ENCODE results near the gene TMPRSS3.
"Not testable (repeated sequence)": the region's sequence is repeated elsewhere in the genome, so short reads cannot be mapped to it uniquely, and the experiment has no call there.

TMPRSS3 gene

DNA sequence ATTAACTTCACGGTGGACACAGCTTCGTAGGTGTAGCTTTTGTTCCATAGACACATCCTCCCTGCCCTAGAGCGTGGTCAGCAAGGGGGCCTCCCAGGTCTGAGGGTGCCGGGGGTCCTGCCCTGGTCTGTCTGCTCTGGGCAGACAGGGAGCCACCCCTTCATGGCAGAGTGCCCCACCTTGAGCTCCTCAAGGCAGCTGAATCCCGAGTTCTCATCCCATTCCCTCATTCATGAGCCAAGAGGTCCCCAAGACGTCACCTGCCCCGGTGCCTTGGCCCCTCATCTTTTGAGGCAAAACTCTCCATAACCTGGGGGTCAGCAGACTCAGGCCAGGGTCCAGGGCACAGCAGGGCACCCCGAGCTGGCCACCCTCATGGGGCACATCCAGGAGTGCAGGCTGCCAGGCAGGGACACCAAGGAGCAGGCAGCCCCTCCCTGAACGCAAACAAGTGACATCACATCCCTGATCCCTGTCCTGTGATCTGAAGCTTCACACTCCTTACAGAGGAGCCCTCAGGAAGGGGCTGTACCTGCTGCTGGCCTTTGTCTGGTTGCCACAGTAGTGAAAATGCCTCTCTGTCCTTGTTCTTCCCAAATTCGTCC is 31.1 kb upstream of the TMPRSS3 start:
- DNase-seq: no peak

DNA sequence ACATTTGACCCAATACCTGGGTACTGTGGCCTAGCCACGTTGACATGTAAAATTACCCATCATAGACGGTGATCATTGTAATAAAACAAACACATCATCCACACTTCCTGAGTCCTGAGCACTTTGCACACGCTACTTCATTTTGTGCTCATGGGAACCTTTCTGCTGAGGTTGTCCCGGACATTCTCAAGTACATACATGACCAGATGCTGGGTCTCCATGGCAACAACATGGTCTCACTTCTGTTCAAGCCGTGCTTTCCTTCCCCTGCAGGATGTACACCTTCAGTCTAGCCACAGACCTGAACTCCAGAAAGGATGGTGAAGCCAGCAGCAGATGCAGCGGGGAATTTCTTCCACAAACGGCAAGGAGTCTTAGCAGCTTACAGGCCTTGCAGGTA is 30.6 kb upstream of the TMPRSS3 start:
- DNase-seq: no peak

GRCh38 chr21:42425591-42425990 is 29.7 kb upstream of the TMPRSS3 start:
- peak; percentile 74 for DNase-seq

DNA sequence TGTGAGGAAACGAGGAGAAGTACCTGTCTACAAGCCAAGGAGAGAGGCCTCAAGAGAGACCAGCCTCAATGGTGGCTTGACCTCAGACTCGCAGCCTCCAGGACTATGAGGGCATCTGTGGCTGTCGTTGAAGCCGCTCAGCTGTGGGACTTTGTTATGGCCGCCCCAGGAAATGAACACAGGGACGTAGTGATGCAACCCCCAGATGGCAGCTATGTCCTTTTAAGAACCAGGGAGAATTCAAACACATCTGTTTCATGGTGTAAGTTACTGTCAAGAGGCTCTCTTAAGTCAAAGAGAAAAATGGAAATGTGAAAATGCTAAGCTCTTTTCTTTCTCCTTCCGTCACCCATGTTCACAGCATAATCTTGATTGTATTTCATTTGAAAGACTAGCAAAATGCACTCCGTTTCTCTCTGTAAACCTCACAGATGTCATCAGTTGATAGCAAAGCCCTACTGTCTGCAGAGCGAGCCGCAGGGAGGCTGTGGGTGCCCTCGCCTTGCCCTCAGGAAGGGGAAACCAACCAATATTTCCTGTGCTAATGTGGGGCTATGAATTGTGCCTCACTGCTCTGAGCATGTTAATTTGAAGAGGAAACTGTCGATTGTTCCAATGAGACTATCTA is 29.2 kb upstream of the TMPRSS3 start:
- DNase-seq: peak; percentile 91

GRCh38 chr21:42423685-42424084 is 27.8 kb upstream of the TMPRSS3 start:
- no peak for DNase-seq

GRCh38 chr21:42423197-42423675 is 27.4 kb upstream of the TMPRSS3 start:
- DNase-seq: peak; percentile 80

DNA sequence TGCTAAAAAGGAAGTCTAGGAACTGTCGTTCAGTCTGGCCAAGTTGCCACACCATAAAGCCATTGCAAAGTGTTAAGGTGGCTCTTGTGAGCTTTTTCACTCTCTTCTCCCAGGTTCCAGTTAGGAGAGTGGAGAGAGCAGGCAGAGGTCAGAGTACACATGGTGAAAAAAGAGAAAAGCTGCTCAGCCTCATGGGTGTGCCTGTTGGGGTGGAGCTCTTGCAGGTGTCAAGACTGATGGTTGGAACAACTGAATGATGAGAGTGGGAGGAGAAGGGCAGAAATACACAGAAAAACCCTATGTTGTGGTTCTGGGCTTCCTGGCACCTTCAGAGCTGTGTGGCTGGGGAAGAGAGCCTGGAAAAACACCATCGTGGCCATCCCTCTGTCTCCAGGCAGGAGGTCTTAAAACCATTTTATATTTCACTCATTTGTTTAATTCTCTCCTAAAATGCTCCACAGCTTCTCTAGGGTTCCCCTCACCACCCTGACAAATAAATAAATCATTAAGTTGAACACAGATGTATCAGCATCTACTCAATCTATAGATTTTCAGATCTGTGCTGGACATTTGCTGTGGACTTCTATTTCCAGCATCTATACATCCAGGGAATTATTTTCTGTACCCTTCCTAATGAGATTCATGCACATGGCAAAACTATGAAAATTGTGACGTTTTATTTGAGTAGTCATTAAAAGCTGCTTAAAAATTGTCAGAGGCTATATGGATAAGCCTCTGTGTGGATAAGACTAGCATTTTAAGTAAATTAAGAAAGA is 25.4 kb upstream of the TMPRSS3 start:
- peak; percentile 70 for DNase-seq

DNA sequence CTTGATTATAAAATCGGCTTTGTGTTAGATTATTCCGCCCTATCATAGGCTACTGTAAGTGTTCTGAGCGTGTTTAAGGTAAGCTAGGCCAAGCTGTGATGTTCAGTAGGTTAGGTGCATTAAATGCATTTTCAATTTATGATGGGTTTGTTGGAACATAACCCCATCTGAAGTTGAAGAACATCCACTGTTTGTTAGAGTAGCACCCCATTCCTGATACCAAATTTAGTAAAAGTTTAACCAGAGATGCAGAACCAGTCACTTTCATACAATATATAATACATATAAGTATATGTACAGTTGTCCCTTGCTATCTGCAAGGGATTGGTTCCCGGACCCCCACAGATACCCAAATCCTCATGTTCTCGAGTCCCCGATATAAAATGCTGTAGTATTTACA is 24.0 kb upstream of the TMPRSS3 start:
- DNase-seq: no peak

- no peak for DNase-seq
Observed at GRCh38 chr21:42418886-42419285, 23.0 kb upstream of the TMPRSS3 start.

DNA sequence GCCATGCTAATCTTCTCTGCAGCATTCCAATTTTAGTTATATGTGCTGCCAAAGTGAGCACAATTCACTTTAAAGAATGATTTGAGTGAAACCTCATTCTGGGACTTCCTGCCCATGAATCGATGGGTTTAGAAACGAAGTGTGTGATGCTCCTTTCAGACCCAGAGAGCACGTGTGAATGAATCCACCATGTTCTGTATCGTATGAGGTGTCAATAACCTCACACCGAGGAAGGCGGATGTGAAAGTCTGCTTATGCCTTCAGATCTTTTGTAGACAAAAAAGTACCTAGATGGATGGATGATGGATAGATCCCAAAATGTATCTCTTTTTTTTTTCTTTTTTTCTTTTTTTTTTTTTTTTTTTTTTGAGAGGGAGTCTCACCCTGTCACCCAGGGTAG is 21.7 kb upstream of the TMPRSS3 start:
- peak; percentile 81 for DNase-seq

- DNase-seq: peak; percentile 97
Observed at GRCh38 chr21:42414928-42415769, 19.3 kb upstream of the TMPRSS3 start.

- DNase-seq: no peak
Observed at GRCh38 chr21:42414553-42414927, 18.7 kb upstream of the TMPRSS3 start.

DNA sequence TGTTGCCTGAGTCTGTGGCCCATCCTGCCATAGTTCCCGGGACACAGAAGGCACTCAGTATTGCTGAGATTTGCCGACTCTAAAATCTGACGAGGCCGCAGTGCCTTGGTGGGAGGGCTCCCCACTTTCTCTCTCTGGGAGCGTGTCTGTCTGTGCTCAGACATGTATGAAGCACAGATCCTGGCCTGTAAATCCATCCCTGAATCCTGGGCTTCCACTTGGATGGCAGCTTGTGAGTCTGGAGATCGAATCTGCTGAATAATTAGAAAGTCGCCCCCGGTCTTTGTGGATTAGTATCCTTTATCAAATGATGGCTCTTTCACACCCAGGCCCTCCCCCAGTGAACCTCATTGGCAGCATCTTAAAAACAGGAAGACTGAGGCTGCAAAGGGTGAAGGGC is 18.2 kb upstream of the TMPRSS3 start:
- DNase-seq: no peak

DNA sequence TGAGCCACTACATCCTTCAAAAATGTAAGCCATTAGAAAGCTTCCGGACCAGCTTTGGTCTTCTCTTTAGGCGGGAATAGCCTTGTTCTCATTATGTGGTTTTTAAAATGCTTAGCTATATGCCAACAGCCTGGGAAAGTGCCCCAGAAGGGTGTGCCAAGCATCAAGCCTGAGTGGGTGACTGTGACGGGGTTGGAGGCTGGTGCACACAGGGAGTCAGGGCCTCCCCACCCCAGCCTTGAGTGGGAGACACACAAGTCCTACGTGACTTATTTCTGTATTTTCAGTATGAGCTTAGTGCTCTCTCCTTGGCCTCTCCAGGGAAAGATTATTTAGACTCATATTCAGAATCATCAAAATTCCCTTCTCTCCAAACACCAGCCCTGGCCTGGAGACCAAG is 17.6 kb upstream of the TMPRSS3 start:
- DNase-seq: peak; percentile 60

GRCh38 chr21:42413093-42413492 is 17.2 kb upstream of the TMPRSS3 start:
- no peak for DNase-seq

DNA sequence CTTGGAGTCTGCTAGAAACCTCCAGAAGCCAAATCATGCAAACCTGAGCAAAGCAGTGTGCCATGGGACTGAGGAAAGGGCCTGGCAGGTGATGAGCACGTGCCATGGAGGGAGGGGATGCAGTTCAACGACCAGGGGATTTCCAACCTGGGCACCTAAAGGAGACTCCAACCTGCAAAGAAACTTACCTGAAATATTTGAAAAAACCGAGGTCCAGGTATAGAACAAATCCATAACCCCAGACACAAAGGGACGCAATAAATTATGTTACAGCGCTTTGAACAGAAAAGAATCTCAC is 16.7 kb upstream of the TMPRSS3 start:
- no peak for DNase-seq

- no peak for DNase-seq
Observed at GRCh38 chr21:42411891-42412635, 16.2 kb upstream of the TMPRSS3 start.

- peak; percentile 61 for DNase-seq
Observed at GRCh38 chr21:42411197-42411869, 15.5 kb upstream of the TMPRSS3 start.

DNA sequence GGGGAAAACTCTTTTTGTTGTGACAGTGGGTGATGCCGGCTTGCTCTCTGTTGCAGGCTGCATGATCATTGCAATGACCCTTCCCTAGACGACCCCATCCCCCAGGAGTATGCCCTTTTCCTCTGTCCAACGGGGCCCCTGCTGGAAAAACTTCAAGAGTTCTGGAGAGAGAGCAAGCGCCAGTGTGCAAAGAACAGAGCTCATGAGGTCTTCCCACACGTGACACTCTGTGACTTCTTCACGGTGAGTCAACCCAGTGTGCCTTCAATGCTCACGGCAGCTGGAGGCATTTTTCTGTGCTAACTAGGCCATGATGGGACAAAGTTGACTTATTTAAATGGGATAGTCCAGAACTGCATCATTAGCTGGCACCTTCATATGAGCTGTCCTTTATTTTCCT is 13.5 kb upstream of the TMPRSS3 start:
- no peak for DNase-seq

DNA sequence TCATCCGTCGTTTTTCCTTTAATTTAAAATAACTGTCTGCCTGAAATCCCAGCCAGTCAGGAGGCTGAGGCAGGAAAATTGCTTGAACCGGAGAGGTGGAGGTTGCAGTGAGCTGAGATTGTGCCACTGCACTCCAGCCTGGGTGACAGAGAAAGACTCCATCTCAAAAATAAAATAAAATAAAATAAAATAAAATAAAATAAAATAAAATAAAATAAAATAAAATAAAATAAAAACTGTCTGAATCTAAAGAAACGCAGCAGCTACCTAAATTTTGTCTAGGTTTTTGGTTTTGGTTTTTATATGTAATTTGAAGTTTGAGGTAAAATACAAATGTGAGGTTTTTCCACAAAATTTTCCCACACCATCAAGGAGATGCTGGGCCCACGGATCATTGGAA is 12.9 kb upstream of the TMPRSS3 start:
- DNase-seq: not testable (repeated sequence)

GRCh38 chr21:42407476-42407875 is 11.6 kb upstream of the TMPRSS3 start:
- DNase-seq: no peak

DNA sequence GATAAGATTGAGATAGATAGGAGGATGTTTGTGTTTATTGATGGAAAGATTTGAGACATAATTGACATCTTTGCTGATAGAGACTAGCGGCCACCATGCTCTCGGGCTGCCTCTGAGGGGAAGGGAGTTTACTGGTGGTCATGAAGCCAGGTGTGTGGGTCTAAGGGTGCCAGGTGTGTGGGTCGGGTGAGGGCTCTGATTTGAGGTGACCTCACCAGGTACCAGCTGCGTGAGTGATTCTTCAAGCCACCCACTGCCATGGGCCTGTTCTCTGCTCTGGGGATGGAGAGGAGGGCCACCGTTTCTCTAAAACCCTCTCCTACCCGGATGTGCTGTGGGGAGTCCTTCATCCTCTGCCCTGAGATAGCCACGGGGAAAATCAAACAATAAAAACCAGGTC is 11.0 kb upstream of the TMPRSS3 start:
- DNase-seq: no peak

All from activated CD4-positive, alpha-beta T cell treated with anti-CD3 and anti-CD28 coated beads, Interleukin-10, Interleukin-2, amounts not matched to agents 100 ng/mL and 50 ng/mL, durations not matched to agents 16 hours and 8 hours (primary cell).